NCI-H1436 (cell line): ENCODE data around the gene ELK4.

Experiments used
- DNase-seq: peaks from one replicate; lab custom pipeline; 2025; lab: John Stamatoyannopoulos, UW

ELK4 gene

GRCh38 chr1:205581321-205581980 lies 50.4 kb downstream of the ELK4 start:
- no peak for DNase-seq

GRCh38 chr1:205580923-205581180 lies 51.0 kb downstream of the ELK4 start:
- no peak for DNase-seq

GRCh38 chr1:205580140-205580922 lies 51.5 kb downstream of the ELK4 start:
- no peak for DNase-seq

- no peak for DNase-seq
Measured at GRCh38 chr1:205579711-205580110, 52.1 kb downstream of the ELK4 start.

DNA sequence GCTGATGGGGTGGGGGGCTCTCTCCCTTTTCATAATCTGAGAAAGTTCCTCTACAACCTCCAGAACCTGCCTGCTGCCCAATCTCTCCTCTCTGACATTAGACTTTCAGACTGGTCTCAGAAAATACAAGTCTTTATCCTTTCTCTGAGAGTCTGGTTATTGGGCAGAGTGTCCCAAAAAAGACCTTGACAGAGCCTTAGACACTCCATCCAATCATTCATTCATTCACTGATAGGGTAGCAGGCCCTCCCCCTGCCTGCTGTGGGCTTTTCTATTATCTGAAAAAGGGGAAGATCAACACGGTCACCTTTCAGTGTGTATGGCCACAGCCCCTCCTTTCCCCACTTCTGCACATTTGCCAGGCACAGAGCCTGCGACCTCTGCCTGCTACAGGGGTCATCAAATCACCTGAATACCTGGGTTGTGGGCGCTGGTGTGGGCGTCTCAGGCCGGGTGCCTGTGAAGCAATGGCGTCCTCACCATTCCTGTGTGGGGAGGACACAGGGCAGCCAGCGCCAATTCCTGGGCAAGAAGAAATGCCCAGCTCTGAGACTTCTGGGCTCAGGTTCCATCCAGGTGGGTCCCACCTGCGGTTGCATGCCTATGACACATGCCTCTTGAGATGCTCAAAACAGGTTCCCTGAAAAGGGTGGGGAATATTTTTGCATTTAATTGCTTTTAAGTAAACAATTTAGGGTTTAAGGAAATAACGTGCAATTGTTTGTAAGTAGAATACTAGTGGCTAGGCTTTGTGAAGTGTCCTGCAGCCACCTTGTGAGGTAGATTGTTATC lies 52.8 kb downstream of the ELK4 start:
- peak; percentile 32 for DNase-seq

DNA sequence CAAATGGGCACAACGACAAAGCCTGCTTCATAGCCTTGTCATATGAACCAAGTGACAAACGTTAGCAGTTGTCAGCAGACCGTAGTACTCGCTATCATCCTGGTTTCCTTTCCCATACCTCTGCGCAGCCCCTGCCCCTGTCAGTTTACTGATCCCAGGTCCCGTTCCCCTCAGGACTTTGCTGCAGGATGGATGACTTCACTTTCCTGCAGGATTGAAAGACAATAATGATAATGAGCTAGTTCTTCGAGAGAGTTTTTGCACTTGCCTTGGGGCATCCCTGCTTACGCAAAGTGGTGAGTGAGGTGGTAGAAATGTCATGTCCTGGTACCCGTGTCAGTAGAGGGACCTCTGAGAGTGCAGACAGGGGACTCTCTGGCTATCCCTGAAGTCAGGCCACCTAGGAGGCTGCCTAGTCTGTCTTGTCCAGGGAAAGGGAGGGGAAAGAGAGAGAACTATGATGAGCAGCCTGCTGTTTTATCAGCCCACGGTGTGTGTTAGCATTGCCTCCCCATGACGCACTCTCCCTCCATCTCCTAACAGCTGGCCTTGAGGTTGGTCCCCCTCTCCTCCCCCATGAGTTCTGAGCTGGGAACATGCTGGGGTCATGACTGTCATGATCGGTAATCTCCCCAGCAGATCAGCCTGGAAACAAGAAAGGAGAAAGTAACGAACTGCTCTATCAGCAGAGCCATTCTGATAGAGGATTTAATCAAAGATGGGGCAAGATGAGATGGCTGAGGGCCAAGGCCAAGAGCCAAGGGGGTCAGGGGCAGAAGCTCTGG lies 53.7 kb downstream of the ELK4 start:
- no peak for DNase-seq

GRCh38 chr1:205576805-205577761 lies 54.7 kb downstream of the ELK4 start:
- DNase-seq, result no peak

DNA sequence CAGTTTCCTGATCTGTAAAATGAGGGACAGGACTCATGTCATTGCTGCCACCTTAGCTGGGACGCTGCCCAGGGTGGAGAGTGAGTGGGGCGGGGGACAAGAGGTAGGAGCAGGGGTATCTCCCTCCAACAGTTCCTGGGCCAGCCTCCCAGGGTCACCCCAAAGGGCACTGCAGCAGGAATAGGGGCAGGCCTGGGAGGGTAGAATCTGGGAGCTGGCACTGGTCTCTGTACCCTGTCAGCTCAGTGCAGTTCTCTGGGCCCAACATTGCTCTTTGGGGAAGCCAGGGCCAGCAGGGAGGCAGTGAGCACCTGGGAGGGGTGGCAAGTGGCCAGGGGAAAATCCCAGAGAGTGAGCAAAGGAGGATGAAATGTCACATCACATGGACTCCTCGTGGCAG lies 55.8 kb downstream of the ELK4 start:
- DNase-seq, result no peak

- no peak for DNase-seq
Measured at GRCh38 chr1:205575294-205575885, 56.4 kb downstream of the ELK4 start.

GRCh38 chr1:205572421-205572820 lies 59.4 kb downstream of the ELK4 start:
- no peak for DNase-seq

DNA sequence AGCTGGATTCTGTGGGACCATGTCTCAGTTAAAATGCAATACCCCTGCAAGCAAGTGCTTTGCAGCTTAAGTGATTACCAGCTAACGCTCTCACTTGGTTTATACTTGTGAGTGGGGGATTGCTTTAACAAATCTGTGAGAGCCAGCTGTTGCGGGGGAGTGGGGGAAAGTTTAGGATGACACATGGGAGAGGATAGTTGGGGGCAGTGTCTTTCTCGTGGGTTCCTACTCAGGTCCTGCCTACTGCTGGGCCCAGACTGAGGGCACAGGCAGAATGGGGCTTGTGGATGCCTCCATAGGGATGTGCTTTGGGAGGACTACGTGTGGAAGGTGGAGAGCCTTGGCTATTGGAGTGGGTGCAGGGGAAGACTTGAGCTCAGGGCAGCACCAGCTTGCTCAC lies 60.1 kb downstream of the ELK4 start:
- no peak for DNase-seq

GRCh38 chr1:205570796-205571537 lies 60.8 kb downstream of the ELK4 start:
- no peak for DNase-seq

- DNase-seq, result no peak
Measured at GRCh38 chr1:205570173-205570501, 61.7 kb downstream of the ELK4 start.

DNA sequence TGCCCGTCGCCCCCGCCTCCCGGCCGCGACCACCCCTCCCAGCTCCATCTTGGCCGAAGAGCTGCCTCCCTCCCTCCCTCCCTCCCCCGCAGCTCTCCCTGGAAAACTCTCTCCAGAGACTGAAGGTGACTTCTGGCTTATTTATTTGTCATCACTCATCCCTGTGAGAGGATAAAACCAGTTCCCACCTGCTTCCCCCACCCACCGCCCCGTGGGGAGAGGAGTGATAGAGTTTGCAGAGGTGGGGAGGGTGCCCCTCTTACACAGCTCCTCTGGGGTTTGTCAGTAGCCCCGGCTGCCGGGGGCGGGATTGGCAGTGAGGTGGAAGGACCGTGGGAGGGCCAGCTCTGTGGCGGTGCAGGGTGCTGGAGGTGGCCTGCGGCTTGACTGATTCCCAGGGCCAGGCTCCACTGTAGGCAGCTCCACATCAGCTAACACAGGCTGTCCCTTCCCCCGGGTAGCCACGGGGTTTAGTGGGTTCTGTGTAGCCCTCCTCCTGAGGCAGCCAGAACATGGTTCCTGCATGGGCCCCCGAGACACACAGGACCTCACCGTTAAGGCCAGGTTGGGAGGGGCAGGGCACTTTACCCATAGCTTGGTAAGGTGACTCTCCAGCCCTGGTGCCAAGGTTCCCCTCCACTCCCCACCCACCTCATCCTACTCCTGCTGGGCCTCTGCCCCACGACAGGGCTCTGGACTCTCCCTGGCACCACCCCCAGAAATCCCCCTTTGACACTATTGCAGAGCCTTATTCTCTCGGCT lies 62.2 kb downstream of the ELK4 start:
- DNase-seq, result no peak

DNA sequence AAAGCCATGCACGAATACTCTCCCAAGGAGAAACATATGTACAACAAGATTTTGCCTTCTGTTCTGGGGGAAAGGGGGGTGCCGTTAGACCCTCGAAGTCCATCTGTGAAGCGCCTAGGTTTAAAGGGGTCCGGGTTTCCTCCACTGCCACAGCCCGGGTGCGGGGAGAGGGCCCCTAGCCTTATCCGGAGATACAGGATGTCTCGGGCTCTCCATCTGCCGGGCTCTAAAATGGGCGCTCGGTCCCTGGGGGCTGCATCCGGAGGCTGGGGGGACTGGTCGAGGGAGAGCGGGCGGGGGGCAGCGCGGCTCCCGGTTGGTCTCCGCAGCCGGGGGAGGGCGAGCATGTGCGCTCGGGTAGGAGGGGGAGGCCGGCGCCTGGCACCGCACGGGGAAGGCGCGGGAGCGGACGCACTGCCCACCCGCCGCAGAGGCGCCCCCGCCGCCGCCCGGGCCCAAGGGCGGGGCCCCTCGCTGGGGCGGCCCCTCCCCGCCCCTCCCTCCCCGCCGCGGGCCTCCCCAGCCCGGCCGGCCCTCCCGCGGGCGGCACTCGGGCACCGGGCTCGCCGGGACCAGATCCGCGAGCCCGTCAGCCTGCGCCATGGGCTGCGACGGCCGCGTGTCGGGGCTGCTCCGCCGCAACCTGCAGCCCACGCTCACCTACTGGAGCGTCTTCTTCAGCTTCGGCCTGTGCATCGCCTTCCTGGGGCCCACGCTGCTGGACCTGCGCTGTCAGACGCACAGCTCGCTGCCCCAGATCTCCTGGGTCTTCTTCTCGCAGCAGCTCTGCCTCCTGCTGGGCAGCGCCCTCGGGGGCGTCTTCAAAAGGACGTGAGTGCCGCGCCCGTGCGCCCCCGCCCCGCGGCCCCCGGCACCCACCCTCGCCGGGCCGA lies 63.1 kb downstream of the ELK4 start:
- no peak for DNase-seq

DNA sequence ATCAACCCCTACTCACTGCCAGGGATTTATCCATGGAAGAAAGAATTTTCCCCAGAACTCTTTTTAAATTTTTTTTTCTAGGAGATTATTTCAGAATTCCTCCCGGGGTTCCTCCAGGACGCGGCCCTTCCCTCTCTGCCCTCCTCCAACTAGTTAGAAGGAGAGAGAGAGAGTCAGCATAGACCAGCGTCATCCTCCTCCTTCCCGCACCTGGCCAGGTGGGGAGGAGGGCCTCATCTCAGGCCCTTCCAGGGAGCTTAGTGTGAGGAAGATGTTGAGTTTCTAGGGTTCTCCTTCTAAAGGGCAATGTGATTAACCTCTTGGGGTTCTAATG lies 63.7 kb downstream of the ELK4 start:
- DNase-seq, result no peak

- no peak for DNase-seq
Measured at GRCh38 chr1:205567716-205568115, 64.1 kb downstream of the ELK4 start.

DNA sequence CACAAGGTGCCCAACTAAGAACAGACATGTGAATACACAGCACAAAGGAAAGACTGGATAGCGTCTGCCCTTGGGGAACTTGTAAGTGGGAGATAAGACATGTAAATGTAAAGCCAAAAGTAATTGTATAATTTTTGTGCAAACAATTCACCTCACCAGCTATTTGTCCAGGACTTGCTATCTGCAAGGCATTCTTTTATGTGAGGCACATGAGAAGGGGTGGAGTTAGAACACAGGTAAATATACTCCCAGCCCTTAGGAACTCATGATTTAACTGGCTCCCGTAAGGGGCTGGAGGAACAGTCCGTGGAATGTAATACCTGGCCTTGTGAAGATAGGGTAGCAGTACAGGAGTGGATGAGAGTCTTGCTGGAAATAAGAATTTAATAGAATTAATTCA lies 66.0 kb downstream of the ELK4 start:
- DNase-seq, result peak; percentile 83
